Vagina (tissue), 2 donors: Measurements from ENCODE around the gene P4HA2.

Experiments
- CTCF ChIP-seq, 3 experiments: fragments of 450-650 bp in 2 of 3; fragments of 200-600 bp in 1 of 3; sonication (generic) in 1 of 3; IDR thresholded peaks; one replicate each; pipeline ENCODE4 v1.5.1; 2017 to 2019; ENCODE audit warnings: antibody characterized with exemption in 3 of 3, mild to moderate bottlenecking in 2 of 3, moderate library complexity in 2 of 3
- POLR2AphosphoS5 ChIP-seq, 2 donors: sonication (generic); formaldehyde crosslinking; IDR thresholded peaks; one replicate each; pipeline ENCODE4 v1.9.0; 2017; ENCODE audit warnings: antibody characterized with exemption in 2 of 2, mild to moderate bottlenecking in 2 of 2, low read depth in 1 of 2; ENCODE audit not compliant: insufficient read depth in 1 of 2

GRCh38 chr5:132226516-132227234, 978 bp downstream of the P4HA2 start:
- TF ChIP-seq CTCF (IDR thresholded peaks at IDR 0.05): no peak
- TF ChIP-seq POLR2AphosphoS5 (IDR thresholded peaks at IDR 0.05; ENCODE audit: insufficient read depth in 1 of 2, low read depth in 1 of 2): no peak
